ENCODE data around the gene SUPT5H.

Gene SUPT5H

GRCh38 chr19:39498798-39499642 is 53.6 kb downstream of the SUPT5H start, which contains the start of gene DLL3:
TSS of gene DLL3 (plus strand) at chr19:39498947. CDS start at chr19:39498975, 28 bp downstream.
- no peak for DNase-seq

GRCh38 chr19:39499932-39500331 is 54.5 kb downstream of the SUPT5H start:
- no peak for DNase-seq

- no peak for DNase-seq
Observed at GRCh38 chr19:39500543-39500942, 55.2 kb downstream of the SUPT5H start.

DNA sequence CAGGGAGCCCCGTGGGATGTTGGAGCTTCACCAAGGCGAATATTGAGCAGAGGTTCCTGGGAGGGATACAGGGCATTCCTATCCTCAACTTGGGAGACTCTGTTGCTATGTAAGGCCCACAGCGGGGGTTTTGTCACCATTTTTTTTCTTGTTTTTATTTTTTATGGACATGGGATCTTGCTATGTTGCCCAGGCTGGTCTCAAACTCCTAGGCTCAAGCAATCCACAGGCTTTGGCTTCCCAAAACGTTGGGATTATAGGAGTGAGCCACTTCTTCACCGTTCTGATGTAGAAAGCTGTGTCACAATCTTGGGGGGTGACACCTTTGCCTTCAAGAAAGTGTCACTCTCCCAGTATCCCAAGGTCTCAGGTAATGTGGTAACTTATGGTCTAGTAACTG is 56.0 kb downstream of the SUPT5H start:
- DNase-seq: no peak

- DNase-seq: peak; percentile 73
Observed at GRCh38 chr19:39502640-39503417, 57.4 kb downstream of the SUPT5H start.

- no peak for DNase-seq
Observed at GRCh38 chr19:39506598-39506943, 61.2 kb downstream of the SUPT5H start.

GRCh38 chr19:39506944-39507714 is 61.7 kb downstream of the SUPT5H start:
- DNase-seq: peak; percentile 62

DNA sequence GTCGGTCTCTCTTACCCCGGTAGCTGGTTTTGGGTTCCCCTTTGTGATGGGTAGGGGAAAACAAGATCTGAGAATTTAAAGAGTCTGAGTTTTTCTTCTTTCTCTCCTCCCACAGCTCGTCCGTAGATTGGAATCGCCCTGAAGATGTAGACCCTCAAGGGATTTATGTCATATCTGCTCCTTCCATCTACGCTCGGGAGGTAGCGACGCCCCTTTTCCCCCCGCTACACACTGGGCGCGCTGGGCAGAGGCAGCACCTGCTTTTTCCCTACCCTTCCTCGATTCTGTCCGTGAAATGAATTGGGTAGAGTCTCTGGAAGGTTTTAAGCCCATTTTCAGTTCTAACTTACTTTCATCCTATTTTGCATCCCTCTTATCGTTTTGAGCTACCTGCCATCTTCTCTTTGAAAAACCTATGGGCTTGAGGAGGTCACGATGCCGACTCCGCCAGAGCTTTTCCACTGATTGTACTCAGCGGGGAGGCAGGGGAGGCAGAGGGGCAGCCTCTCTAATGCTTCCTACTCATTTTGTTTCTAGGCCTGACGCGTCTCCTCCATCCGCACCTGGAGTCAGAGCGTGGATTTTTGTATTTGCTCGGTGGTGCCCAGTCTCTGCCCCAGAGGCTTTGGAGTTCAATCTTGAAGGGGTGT is 62.5 kb downstream of the SUPT5H start:
- no peak for DNase-seq

DNA sequence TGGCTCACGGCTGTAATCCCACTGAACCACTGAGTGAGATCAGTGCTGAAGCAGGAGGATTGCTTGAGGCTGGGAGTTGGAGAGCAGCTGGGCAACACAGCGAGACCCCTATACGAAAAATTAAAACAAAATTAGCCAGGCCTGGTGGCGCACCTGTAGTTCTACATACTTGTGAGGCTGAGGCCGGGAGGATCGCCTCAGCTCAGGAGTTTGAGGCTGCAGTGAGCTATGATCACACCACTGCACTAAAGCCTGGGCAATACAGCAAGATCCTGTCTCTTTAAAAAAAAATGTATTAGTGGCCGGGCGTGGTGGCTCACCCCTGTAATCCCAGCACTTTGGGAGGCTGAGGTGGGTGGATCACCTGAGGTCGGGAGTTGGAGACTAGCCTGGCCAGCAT is 63.2 kb downstream of the SUPT5H start:
- no peak for DNase-seq

GRCh38 chr19:39509233-39509632 is 63.9 kb downstream of the SUPT5H start:
- DNase-seq: no peak

- DNase-seq: no peak
Observed at GRCh38 chr19:39512988-39513387, 67.6 kb downstream of the SUPT5H start.

GRCh38 chr19:39514840-39515550 is 69.6 kb downstream of the SUPT5H start, which contains the start of gene SELENOV:
TSS of gene SELENOV (plus strand) at chr19:39515139. CDS start at chr19:39515213, 74 bp downstream.
- DNase-seq: no peak

GRCh38 chr19:39515551-39516191 is 70.3 kb downstream of the SUPT5H start:
- DNase-seq: no peak

DNA sequence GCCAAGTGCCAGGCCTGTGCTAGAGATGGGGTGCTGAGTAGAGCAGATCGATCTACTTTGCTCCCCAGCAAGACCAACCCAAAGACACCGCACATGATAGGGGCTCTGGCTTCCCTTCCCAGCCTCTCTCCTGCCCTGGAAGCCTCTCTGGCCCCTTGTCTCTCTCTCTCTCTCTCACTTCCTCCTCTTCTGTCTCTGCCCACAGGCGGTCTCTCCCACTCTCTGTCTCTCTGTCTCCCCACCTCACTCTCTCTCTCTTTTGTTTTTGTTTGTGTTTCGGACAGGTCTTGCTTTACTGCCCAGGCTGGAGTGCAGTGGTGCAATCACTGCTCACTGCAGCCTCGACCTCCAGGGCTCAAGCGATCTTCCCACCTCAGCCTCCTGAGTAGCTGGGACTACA is 70.9 kb downstream of the SUPT5H start:
- no peak for DNase-seq

GRCh38 chr19:39517432-39517831 is 72.0 kb downstream of the SUPT5H start:
- no peak for DNase-seq

- DNase-seq: no peak
Observed at GRCh38 chr19:39518458-39518857, 73.1 kb downstream of the SUPT5H start.

DNA sequence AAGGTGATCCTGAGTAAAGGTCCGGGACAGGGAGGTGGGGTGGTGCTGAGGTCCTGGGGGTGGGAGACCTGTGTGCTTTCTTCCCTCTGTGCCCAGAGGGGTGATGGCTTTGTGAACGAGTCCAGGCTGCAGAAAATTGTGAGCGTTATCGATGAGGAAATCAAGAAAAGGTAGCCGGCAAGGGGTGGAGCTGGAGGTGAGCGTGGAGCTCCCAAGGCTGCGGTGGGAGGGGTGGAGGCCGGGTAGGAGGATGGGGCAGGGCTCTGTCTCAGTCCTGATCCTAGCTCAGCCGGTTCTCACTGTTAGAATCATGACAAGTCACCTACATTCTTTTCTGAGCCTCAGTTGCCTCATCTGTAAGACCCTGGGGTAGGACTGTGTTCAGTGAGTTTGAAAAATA is 73.6 kb downstream of the SUPT5H start:
- DNase-seq: no peak

- no peak for DNase-seq
Observed at GRCh38 chr19:39520541-39521484, 75.4 kb downstream of the SUPT5H start.

DNA sequence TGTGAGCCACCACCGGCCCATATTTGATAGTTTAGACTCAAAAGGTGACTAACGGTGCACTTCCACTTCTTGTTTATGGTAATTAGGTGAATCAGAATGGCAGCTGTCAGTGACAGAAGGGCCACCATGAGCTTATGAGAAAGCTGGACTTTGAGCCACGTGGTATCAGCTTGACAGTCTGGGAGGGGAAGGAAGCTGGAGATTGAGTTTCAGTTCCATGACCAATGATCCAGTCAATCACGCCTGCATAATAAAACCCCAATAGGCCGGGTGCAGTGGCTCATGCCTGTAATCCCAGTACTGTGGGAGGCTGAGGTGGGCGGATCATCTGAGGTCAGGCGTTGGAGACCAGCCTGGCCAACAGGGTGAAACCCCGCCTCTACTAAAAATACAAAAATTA is 79.1 kb downstream of the SUPT5H start:
- no peak for DNase-seq

- DNase-seq: no peak
Observed at GRCh38 chr19:39525205-39525604, 79.8 kb downstream of the SUPT5H start.
